GM21717 (cell line): ENCODE data around the gene PEAK1.

Source experiments
- ATAC-seq: cut with Tn5 transposase; IDR thresholded peaks from one replicate; pipeline ENCODE4 v1.9.1; 2021; ENCODE audit warnings: mild to moderate bottlenecking, moderate library complexity; ENCODE audit not compliant: unreplicated experiment

Gene PEAK1

DNA sequence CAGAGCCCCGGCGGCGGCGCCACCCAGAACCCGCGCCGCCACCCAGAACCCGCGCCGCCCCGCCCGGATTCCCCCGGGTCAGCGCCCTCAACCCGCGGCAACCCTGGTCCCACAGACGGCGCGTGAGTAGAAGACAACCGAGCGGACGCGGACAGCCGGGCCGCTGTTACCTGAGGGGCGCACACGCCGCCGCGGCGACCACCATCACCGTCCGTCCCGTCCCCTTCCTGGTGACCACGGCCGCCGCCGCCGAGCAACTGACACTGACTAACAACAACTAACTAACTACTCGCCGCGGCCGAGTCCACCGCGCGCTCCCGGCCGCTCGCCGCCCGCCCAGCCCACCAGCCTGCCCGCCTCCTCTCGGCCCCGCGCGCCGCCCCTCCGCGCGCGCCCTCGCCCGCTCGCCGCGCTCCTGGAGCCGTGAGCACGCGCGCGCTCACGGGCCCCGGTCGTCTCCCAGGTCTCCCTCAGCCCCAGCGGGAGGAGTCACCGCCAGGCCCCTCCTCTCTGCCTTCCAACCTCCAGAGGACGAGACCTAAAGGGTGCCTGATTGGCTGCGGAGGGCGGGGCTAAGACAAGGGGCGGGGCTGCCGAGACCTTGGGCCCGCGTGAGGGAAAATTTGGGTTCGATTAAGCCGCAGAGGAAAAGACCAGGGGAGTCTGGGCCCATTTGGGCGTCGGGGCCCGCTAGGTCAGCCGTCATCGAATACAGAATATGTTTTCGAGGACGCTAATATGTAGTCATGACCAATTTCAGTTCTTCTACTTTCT, at the start of gene PEAK1:
PEAK1 (minus strand) TSS at position 269 of the 774 bp plus-strand sequence. CDS start 238,178 bp downstream, outside the sequence.
- peak; percentile 87 for ATAC-seq

- ATAC-seq = no peak
These were observed 49.0 kb upstream of the PEAK1 start for GRCh38 chr15:77468896-77469295.

GRCh38 chr15:77466521-77466920, 46.6 kb upstream of the PEAK1 start:
- no peak for ATAC-seq

GRCh38 chr15:77464129-77464865, 44.4 kb upstream of the PEAK1 start:
- no peak for ATAC-seq

DNA sequence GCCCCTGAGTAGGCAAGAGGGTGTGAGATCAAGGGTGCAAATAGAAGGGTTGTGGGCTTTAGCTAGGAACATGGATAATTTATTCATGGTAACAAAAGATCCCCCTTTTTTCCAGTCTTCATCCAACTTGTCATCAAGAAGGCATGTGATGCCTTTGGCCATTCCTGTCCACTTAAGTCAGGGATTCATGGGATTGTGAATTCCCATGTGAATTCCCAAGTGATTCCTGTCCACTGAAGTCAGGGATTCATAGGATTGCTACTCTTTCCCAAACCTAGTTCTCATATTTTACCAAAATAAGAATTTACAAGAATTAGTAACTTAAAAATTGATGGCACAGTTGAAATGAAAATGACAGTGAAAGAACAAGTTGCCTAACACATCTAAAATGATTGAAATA, 41.6 kb upstream of the PEAK1 start:
- ATAC-seq = no peak

- no peak for ATAC-seq
These were observed 39.1 kb upstream of the PEAK1 start for GRCh38 chr15:77459031-77459430.

- ATAC-seq = no peak
These were observed 38.0 kb upstream of the PEAK1 start for GRCh38 chr15:77457905-77458265.

GRCh38 chr15:77457191-77457904, 37.4 kb upstream of the PEAK1 start:
- ATAC-seq = no peak

GRCh38 chr15:77456746-77457145, 36.8 kb upstream of the PEAK1 start:
- no peak for ATAC-seq

GRCh38 chr15:77455696-77456321, 35.9 kb upstream of the PEAK1 start:
- ATAC-seq = no peak

DNA sequence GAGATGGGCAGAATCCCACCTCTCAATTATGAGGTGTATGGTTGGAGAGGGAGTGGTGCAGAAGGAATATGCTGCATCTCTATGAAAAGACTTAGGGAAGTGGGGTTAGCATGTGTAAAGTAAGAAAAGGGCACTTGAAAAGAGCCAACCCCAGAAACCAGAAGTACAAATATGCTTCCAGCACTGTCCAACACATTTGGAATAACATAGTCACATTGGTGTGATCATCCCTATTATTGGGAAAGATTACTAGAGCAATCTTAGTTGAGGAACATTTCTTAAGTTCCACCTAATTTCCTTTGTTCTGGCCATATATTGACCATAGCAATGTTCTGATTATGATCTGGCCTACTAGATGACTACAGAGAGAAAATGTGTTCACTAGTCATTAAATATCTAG, 35.0 kb upstream of the PEAK1 start:
- ATAC-seq = no peak

GRCh38 chr15:77454265-77454664, 34.4 kb upstream of the PEAK1 start:
- ATAC-seq = no peak

GRCh38 chr15:77446840-77447390, 27.0 kb upstream of the PEAK1 start:
- ATAC-seq = no peak

DNA sequence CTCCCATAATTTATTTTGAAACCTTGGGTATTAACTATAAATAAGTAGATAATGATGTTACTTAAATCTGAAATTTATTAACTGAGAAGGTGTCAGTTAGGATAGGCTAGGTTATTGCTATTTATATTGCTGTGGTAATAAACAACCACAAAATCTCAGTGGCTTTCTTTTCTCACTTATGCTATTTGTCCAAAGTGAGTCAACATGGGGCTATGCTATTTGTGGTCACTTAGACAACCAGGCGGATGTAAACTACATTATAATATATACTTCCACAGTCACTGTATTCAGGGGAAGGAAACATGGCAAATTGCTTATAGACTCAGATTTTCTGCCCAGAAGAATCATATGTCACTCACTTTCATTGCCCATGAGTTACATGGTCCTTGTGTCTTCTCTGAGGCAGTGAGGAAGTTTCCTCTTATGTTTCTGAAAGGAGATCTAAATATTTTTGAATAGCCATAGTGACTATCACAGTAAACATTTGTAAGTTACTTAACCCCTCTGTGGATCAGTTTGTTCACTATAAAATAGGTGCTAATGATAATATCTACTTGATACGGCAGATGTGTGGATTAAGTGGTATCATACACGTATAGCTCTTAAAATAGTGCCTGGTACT, 20.6 kb upstream of the PEAK1 start:
- peak; percentile 56 for ATAC-seq

DNA sequence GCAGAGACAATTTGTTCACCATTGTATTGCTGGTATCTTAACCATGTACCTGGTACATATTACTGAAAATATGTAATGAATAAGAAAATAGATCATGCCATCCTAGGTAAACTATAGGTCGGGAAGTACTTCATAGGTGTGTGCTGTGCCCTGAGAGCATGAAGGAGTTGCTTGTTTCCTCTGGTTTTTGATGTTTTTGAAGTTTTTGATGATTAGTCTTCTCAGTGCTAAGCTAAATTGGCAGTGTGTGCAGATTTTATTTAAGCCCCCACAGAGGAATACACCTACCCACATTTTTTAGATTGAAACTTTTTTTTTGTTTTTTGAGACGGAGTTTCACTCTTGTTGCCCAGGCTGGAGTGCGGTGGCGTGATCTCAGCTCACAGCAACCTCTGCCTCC, 17.4 kb upstream of the PEAK1 start:
- no peak for ATAC-seq

DNA sequence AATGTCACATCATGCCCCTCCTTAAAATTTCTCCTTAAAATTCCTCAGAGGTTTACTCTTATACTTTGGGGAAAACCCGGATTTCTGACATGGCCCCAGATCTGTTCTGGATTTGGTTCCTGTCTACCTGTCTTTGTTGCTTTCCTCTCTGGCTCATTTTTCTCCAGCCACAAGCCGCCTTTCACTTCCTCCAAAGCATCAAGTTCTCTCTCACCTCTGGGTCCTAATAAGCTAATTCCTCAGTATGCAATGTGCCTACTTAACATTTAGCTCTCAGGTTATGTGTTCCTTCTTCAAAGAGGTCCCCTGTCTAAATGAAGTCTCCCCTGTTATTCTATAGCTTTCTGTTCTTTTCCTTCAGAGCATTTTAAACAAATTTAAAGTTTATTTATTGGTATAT, 16.9 kb upstream of the PEAK1 start:
- ATAC-seq = no peak

DNA sequence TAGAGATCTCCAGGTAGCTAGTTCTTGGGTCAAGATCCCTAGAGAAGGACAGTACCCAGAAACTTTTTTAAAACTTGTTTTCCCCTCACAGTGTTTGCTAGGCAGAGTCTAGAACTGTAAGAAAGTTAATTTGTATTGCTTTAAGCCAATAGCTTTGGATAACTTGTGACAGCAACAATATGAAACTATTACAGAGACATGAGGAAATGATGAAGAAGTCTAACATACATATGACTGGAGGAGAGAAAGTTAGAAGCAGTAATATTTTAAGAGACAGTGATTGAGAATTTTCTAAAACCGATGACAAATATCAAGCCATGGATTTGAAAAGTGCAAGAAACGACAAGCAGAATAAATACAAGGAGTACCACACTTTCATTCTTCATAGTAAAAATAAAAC, 10.7 kb upstream of the PEAK1 start:
- ATAC-seq = no peak

GRCh38 chr15:77430213-77430612, 10.3 kb upstream of the PEAK1 start:
- no peak for ATAC-seq

GRCh38 chr15:77426871-77427270, 7.0 kb upstream of the PEAK1 start:
- no peak for ATAC-seq

GRCh38 chr15:77426377-77426776, 6.5 kb upstream of the PEAK1 start:
- ATAC-seq = no peak

DNA sequence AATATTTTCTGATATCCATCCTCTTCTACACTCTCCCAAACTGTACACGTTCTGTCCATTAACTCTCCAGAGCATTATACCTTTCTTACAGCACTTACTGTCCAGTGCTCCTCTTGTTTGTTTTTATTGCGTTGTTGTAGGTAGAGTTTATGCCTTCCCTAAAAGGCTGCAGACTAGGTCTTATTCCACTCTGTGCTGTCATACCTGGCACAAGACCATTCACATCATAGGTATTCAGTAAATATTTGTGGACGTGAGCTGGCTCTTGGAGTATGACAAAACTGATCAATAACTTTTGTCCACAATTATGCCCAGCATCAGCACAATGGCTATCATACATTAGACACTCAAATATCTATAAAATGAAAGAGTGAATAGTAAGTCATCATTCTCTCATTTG, 5.2 kb upstream of the PEAK1 start:
- no peak for ATAC-seq
